ENCODE data around the gene UBA52. TPM values are rescaled to one million over a fixed set of nuclear protein-coding genes. Genes with fewer than 3 reads are reported as not detected.
A peak's percentile ranks its signal among the peaks of the same experiment; 100 is the strongest.

UBA52 gene
- polyA plus RNA-seq, 1 donor from 2014 or later: 765 TPM

- H3K9ac ChIP-seq (ENCODE audit: low read length): no peak overlapping the region
- no peak overlapping the region for H3K4me2 ChIP-seq (ENCODE audit: low read length)
- H3K27me3 ChIP-seq (ENCODE audit: insufficient read depth, low read depth, low read length): peaks cover 88% of the 10 kb centered on the region
- no peaks in the 10 kb centered on the region for H3F3A ChIP-seq (ENCODE audit: insufficient read depth, low read length, poor library complexity, severe bottlenecking)
- H4K20me1 ChIP-seq (ENCODE audit: insufficient read depth): no peaks in the 10 kb centered on the region
- no peaks in the 10 kb centered on the region for H3K79me2 ChIP-seq (replicated peaks; ENCODE audit: insufficient read depth, low read length)
- no peaks in the 10 kb centered on the region for H3K9me2 ChIP-seq (ENCODE audit: insufficient read depth, low read length)
- H3K27ac ChIP-seq (ENCODE audit: low read length): no peak overlapping the region
- H2AFZ ChIP-seq (ENCODE audit: low read depth, low read length): no peak overlapping the region
- no peak overlapping the region for H3K4me3 ChIP-seq (ENCODE audit: low read length)
- H3K36me3 ChIP-seq (ENCODE audit: insufficient read depth, low read length): no peaks in the 10 kb centered on the region
- TF ChIP-seq RAD21 (conservative IDR thresholded peaks at IDR 0.05) (no peak), MXI1 (conservative IDR thresholded peaks at IDR 0.05; ENCODE audit: poor library complexity, severe bottlenecking) (no peak), POLR2AphosphoS5 (IDR thresholded peaks at IDR 0.05) (no peak), TAF1 (IDR thresholded peaks at IDR 0.05; ENCODE audit: low read depth) (no peak), SMC3 (conservative IDR thresholded peaks at IDR 0.05; ENCODE audit: poor library complexity) (no peak), EP300 (conservative IDR thresholded peaks at IDR 0.05; ENCODE audit: poor library complexity, severe bottlenecking) (no peak), EZH2 (IDR thresholded peaks at IDR 0.05; ENCODE audit: borderline replicate concordance, insufficient read depth, low read length, poor library complexity, severe bottlenecking) (no peak)
- TF ChIP-seq, protein P1, sequence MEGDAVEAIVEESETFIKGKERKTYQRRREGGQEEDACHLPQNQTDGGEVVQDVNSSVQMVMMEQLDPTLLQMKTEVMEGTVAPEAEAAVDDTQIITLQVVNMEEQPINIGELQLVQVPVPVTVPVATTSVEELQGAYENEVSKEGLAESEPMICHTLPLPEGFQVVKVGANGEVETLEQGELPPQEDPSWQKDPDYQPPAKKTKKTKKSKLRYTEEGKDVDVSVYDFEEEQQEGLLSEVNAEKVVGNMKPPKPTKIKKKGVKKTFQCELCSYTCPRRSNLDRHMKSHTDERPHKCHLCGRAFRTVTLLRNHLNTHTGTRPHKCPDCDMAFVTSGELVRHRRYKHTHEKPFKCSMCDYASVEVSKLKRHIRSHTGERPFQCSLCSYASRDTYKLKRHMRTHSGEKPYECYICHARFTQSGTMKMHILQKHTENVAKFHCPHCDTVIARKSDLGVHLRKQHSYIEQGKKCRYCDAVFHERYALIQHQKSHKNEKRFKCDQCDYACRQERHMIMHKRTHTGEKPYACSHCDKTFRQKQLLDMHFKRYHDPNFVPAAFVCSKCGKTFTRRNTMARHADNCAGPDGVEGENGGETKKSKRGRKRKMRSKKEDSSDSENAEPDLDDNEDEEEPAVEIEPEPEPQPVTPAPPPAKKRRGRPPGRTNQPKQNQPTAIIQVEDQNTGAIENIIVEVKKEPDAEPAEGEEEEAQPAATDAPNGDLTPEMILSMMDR (IDR thresholded peaks at IDR 0.05; ENCODE audit: poor library complexity, severe bottlenecking): no peak
- TF ChIP-seq, protein P2, sequence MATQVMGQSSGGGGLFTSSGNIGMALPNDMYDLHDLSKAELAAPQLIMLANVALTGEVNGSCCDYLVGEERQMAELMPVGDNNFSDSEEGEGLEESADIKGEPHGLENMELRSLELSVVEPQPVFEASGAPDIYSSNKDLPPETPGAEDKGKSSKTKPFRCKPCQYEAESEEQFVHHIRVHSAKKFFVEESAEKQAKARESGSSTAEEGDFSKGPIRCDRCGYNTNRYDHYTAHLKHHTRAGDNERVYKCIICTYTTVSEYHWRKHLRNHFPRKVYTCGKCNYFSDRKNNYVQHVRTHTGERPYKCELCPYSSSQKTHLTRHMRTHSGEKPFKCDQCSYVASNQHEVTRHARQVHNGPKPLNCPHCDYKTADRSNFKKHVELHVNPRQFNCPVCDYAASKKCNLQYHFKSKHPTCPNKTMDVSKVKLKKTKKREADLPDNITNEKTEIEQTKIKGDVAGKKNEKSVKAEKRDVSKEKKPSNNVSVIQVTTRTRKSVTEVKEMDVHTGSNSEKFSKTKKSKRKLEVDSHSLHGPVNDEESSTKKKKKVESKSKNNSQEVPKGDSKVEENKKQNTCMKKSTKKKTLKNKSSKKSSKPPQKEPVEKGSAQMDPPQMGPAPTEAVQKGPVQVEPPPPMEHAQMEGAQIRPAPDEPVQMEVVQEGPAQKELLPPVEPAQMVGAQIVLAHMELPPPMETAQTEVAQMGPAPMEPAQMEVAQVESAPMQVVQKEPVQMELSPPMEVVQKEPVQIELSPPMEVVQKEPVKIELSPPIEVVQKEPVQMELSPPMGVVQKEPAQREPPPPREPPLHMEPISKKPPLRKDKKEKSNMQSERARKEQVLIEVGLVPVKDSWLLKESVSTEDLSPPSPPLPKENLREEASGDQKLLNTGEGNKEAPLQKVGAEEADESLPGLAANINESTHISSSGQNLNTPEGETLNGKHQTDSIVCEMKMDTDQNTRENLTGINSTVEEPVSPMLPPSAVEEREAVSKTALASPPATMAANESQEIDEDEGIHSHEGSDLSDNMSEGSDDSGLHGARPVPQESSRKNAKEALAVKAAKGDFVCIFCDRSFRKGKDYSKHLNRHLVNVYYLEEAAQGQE (IDR thresholded peaks at IDR 0.05; ENCODE audit: borderline replicate concordance): no peak
- H3K9me3 ChIP-seq (ENCODE audit: low read length): no peaks in the 10 kb centered on the region
Observed at GRCh38 chr19:18605546-18606280, 34.1 kb downstream of the UBA52 start.

GRCh38 chr19:18606281-18607225 is 34.9 kb downstream of the UBA52 start, which contains the start of gene CRLF1:
CRLF1 (minus strand) TSS chr19:18606799; CDS start chr19:18606656, 143 bp downstream.
- peaks cover 95% of the 10 kb centered on the region for H3K27me3 ChIP-seq (ENCODE audit: insufficient read depth, low read depth, low read length)
- peak within 1 kb of the TSS; percentile 48 for H3K4me3 ChIP-seq (ENCODE audit: low read length)
- TF ChIP-seq RAD21 (conservative IDR thresholded peaks at IDR 0.05): no peak
- no peaks in the 10 kb centered on the region for H3K9me3 ChIP-seq (ENCODE audit: low read length)
- H3K9ac ChIP-seq (ENCODE audit: low read length): no peak within 1 kb of the TSS
- no peaks in the 10 kb centered on the region for H3K79me2 ChIP-seq (replicated peaks; ENCODE audit: insufficient read depth, low read length)
- no peaks in the 10 kb centered on the region for H4K20me1 ChIP-seq (ENCODE audit: insufficient read depth)
- no peak within 1 kb of the TSS for H3K4me2 ChIP-seq (ENCODE audit: low read length)
- no peaks in the 10 kb centered on the region for H3K36me3 ChIP-seq (ENCODE audit: insufficient read depth, low read length)
- no peaks in the 10 kb centered on the region for H3K9me2 ChIP-seq (ENCODE audit: insufficient read depth, low read length)
- no peaks in the 10 kb centered on the region for H3F3A ChIP-seq (ENCODE audit: insufficient read depth, low read length, poor library complexity, severe bottlenecking)
- H2AFZ ChIP-seq (ENCODE audit: low read depth, low read length): no peak within 1 kb of the TSS
- no peak within 1 kb of the TSS for H3K27ac ChIP-seq (ENCODE audit: low read length)

Measured in neural cell (in vitro differentiated cells).